Thoracic aorta (tissue), 2 donors: ENCODE data around the gene ACAP2. TPM values are rescaled to one million over a fixed set of nuclear protein-coding genes. Genes with fewer than 3 reads are reported as not detected.

Experiments
- ATAC-seq: fragments of 150-250 bp; one replicate; pipeline ENCODE4 v1.8.0; 2017; ENCODE audit warnings: low read depth; ENCODE audit not compliant: insufficient number of reproducible peaks, low FRiP score
- DNase-seq: peaks from one replicate; pipeline ENCODE4 v3.0.0-alpha.2; 2020; ENCODE audit warnings: low spot score
- H3K27ac ChIP-seq, 2 donors: fragments of 200-600 bp; sonication (generic); 1 replicate in 1 of 2; 2 replicates in 1 of 2; pipeline ENCODE4 v1.5.1; 2016; ENCODE audit warnings: mild to moderate bottlenecking in 2 of 2, moderate library complexity in 2 of 2
- H3K27me3 ChIP-seq: fragments of 200-600 bp; sonication (generic); replicated peaks from 2 replicates; pipeline ENCODE4 v1.6.0; 2016; ENCODE audit warnings: mild to moderate bottlenecking; ENCODE audit not compliant: insufficient read depth
- H3K36me3 ChIP-seq: fragments of 200-600 bp; sonication (generic); one replicate; pipeline ENCODE4 v1.5.1; 2016
- H3K4me1 ChIP-seq, 2 donors: fragments of 200-600 bp; sonication (generic); 1 replicate in 1 of 2; 2 replicates in 1 of 2; pipeline versions ENCODE4 v1.5.1 to v1.6.0; 2016; ENCODE audit warnings: low read depth in 2 of 2, mild to moderate bottlenecking in 1 of 2; ENCODE audit not compliant: control insufficient read depth in 1 of 2
- H3K4me3 ChIP-seq: fragments of 200-600 bp; sonication (generic); 2 replicates; pipeline ENCODE4 v1.5.1; 2016; ENCODE audit warnings: mild to moderate bottlenecking
- H3K9me3 ChIP-seq: fragments of 200-600 bp; sonication (generic); 2 replicates; pipeline ENCODE4 v1.5.1; 2016
- total RNA-seq, 2 donors: library from RNA; depleted of rRNA; stranded (reverse); fragments of >200 nt; gene quantifications; one replicate each; pipeline versions ENCODE4 v1.1.0 to v1.2.3, GENCODE V29; 2016
- TF ChIP-seq, protein P1 (sequence below): fragments of 200-600 bp; sonication (generic); IDR thresholded peaks from one replicate; pipeline ENCODE4 v1.5.1; 2019; ENCODE audit warnings: antibody characterized with exemption

The ACAP2 gene
- total RNA-seq, 2 donors from 2014 or later, result 32.2 to 56.7 TPM

DNA sequence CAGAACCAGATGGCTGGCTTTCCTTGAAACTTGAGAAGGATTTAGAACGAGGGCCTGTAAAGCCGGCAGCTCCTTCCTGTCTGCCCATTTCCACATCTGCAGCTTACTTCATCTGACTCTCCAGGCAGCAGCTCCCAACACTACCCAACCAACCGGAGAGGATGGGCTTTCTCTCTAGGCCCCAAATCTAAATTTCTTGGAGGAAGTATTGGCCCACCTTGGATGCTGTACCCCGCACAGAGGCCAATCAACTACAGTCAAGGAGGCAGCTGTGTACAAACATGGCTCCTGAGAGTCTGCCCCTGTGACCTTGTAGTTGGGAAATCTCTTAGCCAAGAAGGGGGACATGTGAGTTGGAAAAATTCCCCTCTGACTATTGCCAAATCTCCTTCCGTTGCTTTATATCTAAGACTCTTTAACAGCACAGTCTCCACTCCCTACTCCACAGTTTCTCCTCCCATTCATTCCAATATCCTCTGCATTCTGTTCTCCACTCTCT, 8.0 kb upstream of the ACAP2 start:
- DNase-seq, result no peak
- TF ChIP-seq, protein P1, sequence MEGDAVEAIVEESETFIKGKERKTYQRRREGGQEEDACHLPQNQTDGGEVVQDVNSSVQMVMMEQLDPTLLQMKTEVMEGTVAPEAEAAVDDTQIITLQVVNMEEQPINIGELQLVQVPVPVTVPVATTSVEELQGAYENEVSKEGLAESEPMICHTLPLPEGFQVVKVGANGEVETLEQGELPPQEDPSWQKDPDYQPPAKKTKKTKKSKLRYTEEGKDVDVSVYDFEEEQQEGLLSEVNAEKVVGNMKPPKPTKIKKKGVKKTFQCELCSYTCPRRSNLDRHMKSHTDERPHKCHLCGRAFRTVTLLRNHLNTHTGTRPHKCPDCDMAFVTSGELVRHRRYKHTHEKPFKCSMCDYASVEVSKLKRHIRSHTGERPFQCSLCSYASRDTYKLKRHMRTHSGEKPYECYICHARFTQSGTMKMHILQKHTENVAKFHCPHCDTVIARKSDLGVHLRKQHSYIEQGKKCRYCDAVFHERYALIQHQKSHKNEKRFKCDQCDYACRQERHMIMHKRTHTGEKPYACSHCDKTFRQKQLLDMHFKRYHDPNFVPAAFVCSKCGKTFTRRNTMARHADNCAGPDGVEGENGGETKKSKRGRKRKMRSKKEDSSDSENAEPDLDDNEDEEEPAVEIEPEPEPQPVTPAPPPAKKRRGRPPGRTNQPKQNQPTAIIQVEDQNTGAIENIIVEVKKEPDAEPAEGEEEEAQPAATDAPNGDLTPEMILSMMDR, result no peak
- Histone ChIP-seq H3K4me1 (no peaks in the 10 kb centered on the region), H3K4me3 (no peak overlapping the region), H3K36me3 (no peaks in the 10 kb centered on the region), H3K27ac (no peak overlapping the region), H3K27me3 (no peaks in the 10 kb centered on the region), H3K9me3 (no peaks in the 10 kb centered on the region)
- no peak for ATAC-seq

DNA sequence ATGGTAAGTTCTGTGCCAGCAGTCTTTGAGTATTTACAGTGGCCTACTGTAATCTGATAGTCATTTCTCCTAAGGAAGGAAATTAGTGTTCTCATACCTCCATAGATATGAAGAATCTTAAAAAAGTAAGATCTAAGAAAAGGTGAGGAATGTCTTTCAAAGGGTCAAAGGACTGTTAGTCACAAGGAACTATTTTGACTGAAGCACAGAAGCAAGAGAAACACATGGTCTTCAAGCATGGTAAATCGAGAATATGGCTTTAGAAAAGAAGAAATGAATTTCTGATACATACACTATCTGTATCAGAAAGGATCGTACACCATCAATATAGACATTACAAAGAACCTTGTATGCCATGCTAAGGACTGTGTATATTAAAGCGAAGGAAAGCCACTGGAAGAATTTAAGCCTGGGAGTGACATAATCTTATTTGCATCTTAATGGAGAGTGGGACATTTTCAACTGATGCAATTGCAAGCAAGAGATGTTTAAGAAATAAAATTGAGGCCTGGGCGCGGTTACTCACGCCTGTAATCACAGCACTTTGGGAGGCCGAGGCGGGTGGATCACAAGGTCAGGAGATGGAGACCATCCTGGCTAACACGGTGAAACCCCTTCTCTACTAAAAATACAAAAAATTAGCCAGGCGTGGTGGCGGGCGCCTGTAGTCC, 5.5 kb upstream of the ACAP2 start:
- H3K27me3 ChIP-seq, result no peaks in the 10 kb centered on the region
- H3K4me3 ChIP-seq, result no peak overlapping the region
- H3K36me3 ChIP-seq, result no peaks in the 10 kb centered on the region
- TF ChIP-seq, protein P1, result no peak
- peaks cover 5% of the 10 kb centered on the region in 2 donors for H3K4me1 ChIP-seq
- H3K9me3 ChIP-seq, result no peaks in the 10 kb centered on the region
- H3K27ac ChIP-seq, result no peak overlapping the region
- ATAC-seq, result no peak
- no peak for DNase-seq

DNA sequence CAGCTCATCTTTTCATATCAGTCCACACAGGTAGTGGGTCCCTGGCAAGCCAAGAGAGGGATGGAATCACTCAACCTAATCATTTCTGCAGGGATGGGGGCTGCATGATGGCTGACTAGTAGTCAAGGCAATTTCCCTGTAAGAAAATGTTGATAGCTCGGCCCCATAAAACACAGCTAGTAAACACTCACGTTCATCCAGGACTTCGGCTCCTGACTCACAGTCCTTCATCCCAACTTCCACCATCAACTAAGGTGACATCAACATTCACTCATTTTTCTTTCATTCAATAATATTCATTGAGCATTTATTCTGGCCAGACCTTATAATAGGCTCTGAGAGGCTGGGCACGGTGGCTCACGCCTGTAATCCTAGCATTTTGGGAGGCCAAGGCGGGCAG, 4.4 kb upstream of the ACAP2 start:
- Histone ChIP-seq H3K4me1 (peaks cover 5 to 6% of the 10 kb centered on the region in 2 donors), H3K27ac (no peak overlapping the region), H3K27me3 (no peaks in the 10 kb centered on the region), H3K4me3 (no peak overlapping the region), H3K36me3 (no peaks in the 10 kb centered on the region), H3K9me3 (no peaks in the 10 kb centered on the region)
- TF ChIP-seq, protein P1, result no peak
- DNase-seq, result no peak
- ATAC-seq, result no peak

DNA sequence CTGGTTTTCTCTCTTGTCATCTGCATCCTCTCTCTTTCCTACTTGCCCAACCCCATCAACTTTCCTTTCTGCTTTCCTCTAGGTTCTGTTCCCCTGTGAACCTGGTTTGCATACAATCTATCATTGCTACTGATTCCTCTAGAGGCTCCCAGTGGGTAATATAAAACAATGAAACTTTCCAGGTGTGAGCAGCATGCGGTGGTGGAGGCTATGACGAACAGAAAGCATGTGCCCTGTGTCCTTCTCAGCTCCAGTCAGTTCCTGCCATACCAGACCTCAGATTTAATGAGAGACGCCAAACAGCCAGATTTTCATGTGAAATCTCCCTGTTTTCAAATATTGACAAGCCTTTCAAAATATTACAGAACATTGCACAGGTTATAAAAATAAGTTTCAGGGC, 3.5 kb upstream of the ACAP2 start:
- no peaks in the 10 kb centered on the region for H3K27me3 ChIP-seq
- TF ChIP-seq, protein P1, result no peak
- no peak overlapping the region for H3K4me3 ChIP-seq
- ATAC-seq (no peak), DNase-seq (no peak)
- H3K27ac ChIP-seq, result no peak overlapping the region
- peaks cover 7 to 8% of the 10 kb centered on the region in 2 donors for H3K4me1 ChIP-seq
- no peaks in the 10 kb centered on the region for H3K9me3 ChIP-seq
- no peaks in the 10 kb centered on the region for H3K36me3 ChIP-seq

DNA sequence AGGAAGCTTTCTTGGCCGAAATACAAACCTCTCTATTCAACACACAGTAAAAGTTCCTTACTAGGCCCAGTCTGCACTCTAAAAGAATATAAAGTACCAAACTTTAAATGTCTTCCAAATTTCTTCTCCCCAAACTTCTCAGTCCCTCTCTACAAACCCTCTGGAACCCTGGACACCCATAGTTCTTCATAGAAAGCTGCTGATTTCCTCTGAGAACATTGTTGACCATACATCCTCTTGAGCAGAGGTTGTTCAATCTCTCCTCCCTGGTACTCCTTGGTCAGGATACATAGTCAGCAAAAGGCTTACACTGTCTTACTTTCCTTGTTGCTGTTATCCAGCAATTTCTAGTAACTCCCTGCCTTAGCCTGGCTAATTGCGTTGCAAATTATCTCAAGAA, 3.1 kb upstream of the ACAP2 start:
- H3K9me3 ChIP-seq, result no peaks in the 10 kb centered on the region
- ATAC-seq (no peak), DNase-seq (no peak)
- H3K4me3 ChIP-seq, result no peak overlapping the region
- H3K4me1 ChIP-seq, result peaks cover 11 to 13% of the 10 kb centered on the region in 2 donors
- H3K27ac ChIP-seq, result no peak overlapping the region
- H3K27me3 ChIP-seq, result no peaks in the 10 kb centered on the region
- no peaks in the 10 kb centered on the region for H3K36me3 ChIP-seq
- TF ChIP-seq, protein P1, result no peak
